ENCODE data around the gene DHX29.

DNA sequence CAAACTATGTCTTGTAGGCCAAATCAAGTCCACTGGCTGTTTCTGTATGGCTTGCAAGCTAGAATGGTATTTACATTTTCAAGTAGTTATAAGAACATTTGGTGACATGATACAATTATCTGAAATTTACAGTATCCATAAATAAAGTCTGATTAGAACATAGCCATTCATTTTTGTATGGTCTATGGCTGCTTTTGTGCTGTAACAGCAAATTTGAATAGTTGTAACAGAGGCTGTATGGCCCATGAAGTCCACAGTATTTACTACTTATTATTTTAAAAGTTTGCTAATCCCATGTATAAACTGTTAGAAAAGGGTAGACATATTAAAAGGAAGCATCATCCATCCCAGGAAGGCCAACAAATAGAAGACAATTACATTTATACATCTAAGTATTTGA lies 17.7 kb downstream of the DHX29 start:
- TF ChIP-seq, protein P1, sequence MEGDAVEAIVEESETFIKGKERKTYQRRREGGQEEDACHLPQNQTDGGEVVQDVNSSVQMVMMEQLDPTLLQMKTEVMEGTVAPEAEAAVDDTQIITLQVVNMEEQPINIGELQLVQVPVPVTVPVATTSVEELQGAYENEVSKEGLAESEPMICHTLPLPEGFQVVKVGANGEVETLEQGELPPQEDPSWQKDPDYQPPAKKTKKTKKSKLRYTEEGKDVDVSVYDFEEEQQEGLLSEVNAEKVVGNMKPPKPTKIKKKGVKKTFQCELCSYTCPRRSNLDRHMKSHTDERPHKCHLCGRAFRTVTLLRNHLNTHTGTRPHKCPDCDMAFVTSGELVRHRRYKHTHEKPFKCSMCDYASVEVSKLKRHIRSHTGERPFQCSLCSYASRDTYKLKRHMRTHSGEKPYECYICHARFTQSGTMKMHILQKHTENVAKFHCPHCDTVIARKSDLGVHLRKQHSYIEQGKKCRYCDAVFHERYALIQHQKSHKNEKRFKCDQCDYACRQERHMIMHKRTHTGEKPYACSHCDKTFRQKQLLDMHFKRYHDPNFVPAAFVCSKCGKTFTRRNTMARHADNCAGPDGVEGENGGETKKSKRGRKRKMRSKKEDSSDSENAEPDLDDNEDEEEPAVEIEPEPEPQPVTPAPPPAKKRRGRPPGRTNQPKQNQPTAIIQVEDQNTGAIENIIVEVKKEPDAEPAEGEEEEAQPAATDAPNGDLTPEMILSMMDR (IDR thresholded peaks at IDR 0.05), result no peak
- TF ChIP-seq POLR2A (IDR thresholded peaks at IDR 0.05), result no peak
- TF ChIP-seq EP300 (IDR thresholded peaks at IDR 0.05), result no peak

Data from gastroesophageal sphincter (tissue), 3 donors.